HS-27A (cell line): Measurements from ENCODE around the gene CHMP5.
"Not testable (repeated sequence)": the region's sequence is repeated elsewhere in the genome, so short reads cannot be mapped to it uniquely, and the experiment has no call there.

ENCODE experiments used
- DNase-seq: peaks from one replicate; pipeline ENCODE4 v3.0.0-alpha.2; 2012; ENCODE audit warnings: low read depth, missing footprints

Gene CHMP5

GRCh38 chr9:33277484-33277883 is 12.6 kb downstream of the CHMP5 start:
- DNase-seq: no peak

- no peak for DNase-seq
Observed at GRCh38 chr9:33285502-33285901, 20.7 kb downstream of the CHMP5 start.

GRCh38 chr9:33287087-33287490 is 22.2 kb downstream of the CHMP5 start:
- DNase-seq: peak; percentile 34

- no peak for DNase-seq
Observed at GRCh38 chr9:33288235-33288634, 23.4 kb downstream of the CHMP5 start.

GRCh38 chr9:33288828-33289483 is 24.1 kb downstream of the CHMP5 start:
- DNase-seq: no peak

- no peak for DNase-seq
Observed at GRCh38 chr9:33289496-33289895, 24.6 kb downstream of the CHMP5 start.

- no peak for DNase-seq
Observed at GRCh38 chr9:33289936-33290246, 25.0 kb downstream of the CHMP5 start.

GRCh38 chr9:33290247-33291030 is 25.6 kb downstream of the CHMP5 start, which contains the start of gene NFX1:
TSS of gene NFX1 (plus strand) at chr9:33290516. CDS start at chr9:33290573, 57 bp downstream.
- DNase-seq: peak; percentile 98

- DNase-seq: no peak
Observed at GRCh38 chr9:33291031-33291397, 26.2 kb downstream of the CHMP5 start.

- DNase-seq: no peak
Observed at GRCh38 chr9:33291901-33292300, 27.1 kb downstream of the CHMP5 start.

GRCh38 chr9:33293782-33294181 is 28.9 kb downstream of the CHMP5 start:
- no peak for DNase-seq

- no peak for DNase-seq
Observed at GRCh38 chr9:33294670-33295432, 30.0 kb downstream of the CHMP5 start.

- DNase-seq: no peak
Observed at GRCh38 chr9:33295571-33295970, 30.7 kb downstream of the CHMP5 start.

GRCh38 chr9:33297432-33297831 is 32.6 kb downstream of the CHMP5 start:
- DNase-seq: no peak

GRCh38 chr9:33300546-33300945 is 35.7 kb downstream of the CHMP5 start:
- DNase-seq: no peak

GRCh38 chr9:33304362-33304761 is 39.5 kb downstream of the CHMP5 start:
- no peak for DNase-seq

GRCh38 chr9:33306037-33306436 is 41.2 kb downstream of the CHMP5 start:
- no peak for DNase-seq

GRCh38 chr9:33307067-33307466 is 42.2 kb downstream of the CHMP5 start:
- DNase-seq: no peak

- no peak for DNase-seq
Observed at GRCh38 chr9:33309903-33310302, 45.1 kb downstream of the CHMP5 start.

GRCh38 chr9:33310748-33311147 is 45.9 kb downstream of the CHMP5 start:
- no peak for DNase-seq

GRCh38 chr9:33311953-33312352 is 47.1 kb downstream of the CHMP5 start:
- no peak for DNase-seq

GRCh38 chr9:33315371-33315770 is 50.5 kb downstream of the CHMP5 start:
- DNase-seq: no peak

- DNase-seq: not testable (repeated sequence)
Observed at GRCh38 chr9:33317136-33317535, 52.3 kb downstream of the CHMP5 start.
